ENCODE measurements around the gene DOCK6. TPM values are rescaled to one million over a fixed set of nuclear protein-coding genes. Genes with fewer than 3 reads are reported as not detected.

DOCK6 gene
- total RNA-seq, 1 donor from 2014 or later = 10.5 TPM

GRCh38 chr19:11281356-11282049 lies 19.2 kb upstream of the DOCK6 start:
- Histone ChIP-seq H3K27me3 (ENCODE audit: control insufficient read depth, insufficient read depth, low read length) (no peaks in the 10 kb centered on the region), H3K36me3 (ENCODE audit: control insufficient read depth, insufficient read depth, low read length) (no peaks in the 10 kb centered on the region), H3K4me3 (ENCODE audit: low read depth, low read length) (no peak overlapping the region)
- DNase-seq (ENCODE audit: low read depth) (peak; percentile 50), FAIRE-seq (no peak)
- TF ChIP-seq, protein P1, sequence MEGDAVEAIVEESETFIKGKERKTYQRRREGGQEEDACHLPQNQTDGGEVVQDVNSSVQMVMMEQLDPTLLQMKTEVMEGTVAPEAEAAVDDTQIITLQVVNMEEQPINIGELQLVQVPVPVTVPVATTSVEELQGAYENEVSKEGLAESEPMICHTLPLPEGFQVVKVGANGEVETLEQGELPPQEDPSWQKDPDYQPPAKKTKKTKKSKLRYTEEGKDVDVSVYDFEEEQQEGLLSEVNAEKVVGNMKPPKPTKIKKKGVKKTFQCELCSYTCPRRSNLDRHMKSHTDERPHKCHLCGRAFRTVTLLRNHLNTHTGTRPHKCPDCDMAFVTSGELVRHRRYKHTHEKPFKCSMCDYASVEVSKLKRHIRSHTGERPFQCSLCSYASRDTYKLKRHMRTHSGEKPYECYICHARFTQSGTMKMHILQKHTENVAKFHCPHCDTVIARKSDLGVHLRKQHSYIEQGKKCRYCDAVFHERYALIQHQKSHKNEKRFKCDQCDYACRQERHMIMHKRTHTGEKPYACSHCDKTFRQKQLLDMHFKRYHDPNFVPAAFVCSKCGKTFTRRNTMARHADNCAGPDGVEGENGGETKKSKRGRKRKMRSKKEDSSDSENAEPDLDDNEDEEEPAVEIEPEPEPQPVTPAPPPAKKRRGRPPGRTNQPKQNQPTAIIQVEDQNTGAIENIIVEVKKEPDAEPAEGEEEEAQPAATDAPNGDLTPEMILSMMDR (IDR thresholded peaks at IDR 0.05; ENCODE audit: insufficient read depth, low read length, severe bottlenecking) = no peak

DNA sequence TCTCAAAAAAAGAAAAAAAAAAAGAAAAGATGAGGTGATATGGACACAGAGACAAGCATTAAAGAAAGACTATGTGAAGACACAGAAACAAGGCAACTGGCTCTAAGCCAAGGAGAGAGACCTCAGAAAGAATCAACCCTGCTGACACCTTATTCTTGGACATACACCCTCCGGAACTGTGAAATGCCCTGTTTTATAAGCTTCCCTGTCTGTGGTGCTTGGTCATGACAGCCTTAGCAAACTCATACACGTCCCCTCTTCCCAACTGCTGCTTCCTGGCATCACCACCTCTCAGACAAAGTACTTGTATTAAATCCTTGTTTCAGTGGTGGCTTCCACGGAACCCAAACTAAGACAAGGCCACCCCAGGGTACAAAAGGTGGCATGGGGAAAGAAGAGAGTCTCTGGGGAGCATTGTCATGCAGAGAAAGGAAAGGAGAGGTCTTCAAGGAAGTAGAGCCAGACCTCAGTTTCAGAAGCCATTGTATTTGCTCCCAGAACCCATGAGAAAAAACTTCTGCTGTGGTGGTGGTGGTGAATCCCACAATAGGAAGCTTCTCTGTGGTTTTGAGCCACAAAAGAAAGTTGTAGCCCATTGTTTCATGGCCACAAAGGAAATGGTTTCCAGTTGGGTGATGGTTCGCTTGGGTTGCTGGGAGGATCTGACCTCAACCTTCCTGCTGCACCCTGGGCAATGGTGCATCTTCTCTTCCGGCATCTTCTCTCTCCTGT lies 17.3 kb upstream of the DOCK6 start:
- TF ChIP-seq, protein P1 (IDR thresholded peaks at IDR 0.05; ENCODE audit: insufficient read depth, low read length, severe bottlenecking) = no peak
- FAIRE-seq (no peak), DNase-seq (ENCODE audit: low read depth) (no peak)
- no peaks in the 10 kb centered on the region for H3K27me3 ChIP-seq (ENCODE audit: control insufficient read depth, insufficient read depth, low read length)
- no peak overlapping the region for H3K4me3 ChIP-seq (ENCODE audit: low read depth, low read length)
- no peaks in the 10 kb centered on the region for H3K36me3 ChIP-seq (ENCODE audit: control insufficient read depth, insufficient read depth, low read length)

DNA sequence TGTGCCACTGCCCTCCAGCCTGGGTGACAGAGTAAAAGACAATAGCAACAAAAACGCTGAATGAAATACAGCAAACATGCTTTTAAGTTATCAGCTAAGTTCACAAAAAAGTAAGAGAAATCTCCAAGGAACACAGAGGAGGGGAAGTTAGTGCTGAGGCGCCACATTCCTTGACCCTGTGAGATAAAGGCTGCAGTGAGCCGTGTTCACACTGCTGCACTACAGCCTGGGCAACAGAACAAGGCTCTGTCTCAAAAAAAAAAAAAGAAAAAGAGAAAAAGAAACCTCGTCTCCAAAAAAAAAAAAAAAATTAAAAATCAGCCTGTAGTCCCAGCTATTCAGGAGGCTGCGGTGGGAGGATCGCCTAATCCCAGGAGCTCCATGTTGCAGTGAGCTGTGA lies 16.3 kb upstream of the DOCK6 start:
- Histone ChIP-seq H3K36me3 (ENCODE audit: control insufficient read depth, insufficient read depth, low read length) (no peaks in the 10 kb centered on the region), H3K4me3 (ENCODE audit: low read depth, low read length) (no peak overlapping the region), H3K27me3 (ENCODE audit: control insufficient read depth, insufficient read depth, low read length) (no peaks in the 10 kb centered on the region)
- TF ChIP-seq, protein P1 (IDR thresholded peaks at IDR 0.05; ENCODE audit: insufficient read depth, low read length, severe bottlenecking) = no peak
- DNase-seq (ENCODE audit: low read depth) (no peak), FAIRE-seq (no peak)

GRCh38 chr19:11274533-11275086 lies 12.3 kb upstream of the DOCK6 start:
- no peaks in the 10 kb centered on the region for H3K36me3 ChIP-seq (ENCODE audit: control insufficient read depth, insufficient read depth, low read length)
- no peak overlapping the region for H3K4me3 ChIP-seq (ENCODE audit: low read depth, low read length)
- TF ChIP-seq, protein P1 (IDR thresholded peaks at IDR 0.05; ENCODE audit: insufficient read depth, low read length, severe bottlenecking) = no peak
- DNase-seq (ENCODE audit: low read depth) = no peak
- FAIRE-seq = no peak
- no peaks in the 10 kb centered on the region for H3K27me3 ChIP-seq (ENCODE audit: control insufficient read depth, insufficient read depth, low read length)

GRCh38 chr19:11273989-11274388 lies 11.7 kb upstream of the DOCK6 start:
- Histone ChIP-seq H3K4me3 (ENCODE audit: low read depth, low read length) (no peak overlapping the region), H3K27me3 (ENCODE audit: control insufficient read depth, insufficient read depth, low read length) (no peaks in the 10 kb centered on the region), H3K36me3 (ENCODE audit: control insufficient read depth, insufficient read depth, low read length) (no peaks in the 10 kb centered on the region)
- TF ChIP-seq, protein P1 (IDR thresholded peaks at IDR 0.05; ENCODE audit: insufficient read depth, low read length, severe bottlenecking) = no peak
- no peak for DNase-seq (ENCODE audit: low read depth)
- no peak for FAIRE-seq

Measured in bronchial epithelial cell (primary cell).